Smooth muscle cell (in vitro differentiated cells): ENCODE data around the gene C1QTNF6. TPM values are rescaled to one million over a fixed set of nuclear protein-coding genes. Genes with fewer than 3 reads are reported as not detected.

ENCODE experiments used
- DNase-seq: peaks from one replicate; lab custom pipeline; 2025; ENCODE audit not compliant: unreplicated experiment; lab: John Stamatoyannopoulos, UW
- H2AFZ ChIP-seq: fragments of 200-600 bp; sonication (generic); 2 replicates; pipeline ENCODE4 v1.6.0; 2016; ENCODE audit warnings: antibody characterized with exemption, low read depth, mild to moderate bottlenecking
- H3F3A ChIP-seq: fragments of 200-600 bp; sonication (generic); 2 replicates; pipeline ENCODE4 v1.6.0; 2017; ENCODE audit warnings: antibody characterized with exemption, low read depth
- H3K27ac ChIP-seq: fragments of 200-600 bp; sonication (generic); 2 replicates; pipeline ENCODE4 v1.5.1; 2016; ENCODE audit warnings: low read depth, mild to moderate bottlenecking
- H3K27me3 ChIP-seq: fragments of 200-600 bp; sonication (generic); 2 replicates; pipeline ENCODE4 v1.6.1; 2016; ENCODE audit warnings: low read depth, mild to moderate bottlenecking
- H3K36me3 ChIP-seq: fragments of 200-600 bp; sonication (generic); 2 replicates; pipeline ENCODE4 v1.5.1; 2016; ENCODE audit warnings: low read depth
- H3K4me1 ChIP-seq: fragments of 200-600 bp; sonication (generic); 2 replicates; pipeline ENCODE4 v1.5.1; 2016; ENCODE audit warnings: low read depth
- H3K4me2 ChIP-seq: fragments of 200-600 bp; sonication (generic); 2 replicates; pipeline ENCODE4 v1.6.0; 2016; ENCODE audit warnings: mild to moderate bottlenecking
- H3K4me3 ChIP-seq: fragments of 200-600 bp; sonication (generic); 2 replicates; pipeline ENCODE4 v1.5.1; 2016; ENCODE audit warnings: mild to moderate bottlenecking
- H3K79me2 ChIP-seq: fragments of 200-600 bp; sonication (generic); 2 replicates; pipeline ENCODE4 v1.6.0; 2016; ENCODE audit warnings: low read depth, mild to moderate bottlenecking
- H3K9ac ChIP-seq: fragments of 200-600 bp; sonication (generic); 2 replicates; pipeline ENCODE4 v1.6.0; 2016; ENCODE audit warnings: low read depth
- H3K9me3 ChIP-seq: fragments of 200-600 bp; sonication (generic); replicated peaks from 2 replicates; pipeline ENCODE4 v1.5.1; 2016; ENCODE audit warnings: low read depth
- H4K20me1 ChIP-seq: fragments of 200-600 bp; sonication (generic); 2 replicates; pipeline ENCODE4 v1.6.0; 2016; ENCODE audit warnings: low read depth
- WGBS: methylation state at CpG from one replicate; pipeline ENCODE4 v1.1.7; 2016; ENCODE audit warnings: low lambda C conversion rate; 5-methylcytosine and 5-hydroxymethylcytosine counted together
- polyA plus RNA-seq: library from polyadenylated mRNA; unstranded; fragments of >200 nt; fragmentation: Nextera tagmentation; extraction: Ambion mirVana; gene quantifications from 2 replicates; pipeline ENCODE4 v1.2.1, GENCODE V29; 2016
- total RNA-seq: library from RNA; depleted of rRNA; stranded (reverse); fragments of >200 nt; gene quantifications from 2 replicates; pipeline ENCODE4 v1.2.3, GENCODE V29; 2014
- TF ChIP-seq, protein P1 (sequence below): fragments of 200-600 bp; sonication (generic); IDR thresholded peaks from 2 replicates; pipeline ENCODE4 v1.5.1; 2017; ENCODE audit warnings: borderline replicate concordance, mild to moderate bottlenecking, antibody characterized with exemption; ENCODE audit not compliant: insufficient read depth, poor library complexity, severe bottlenecking

Gene C1QTNF6
- total and polyA plus RNA-seq, 2 experiments from 2014 or later = 14.3 to 26.8 TPM

DNA sequence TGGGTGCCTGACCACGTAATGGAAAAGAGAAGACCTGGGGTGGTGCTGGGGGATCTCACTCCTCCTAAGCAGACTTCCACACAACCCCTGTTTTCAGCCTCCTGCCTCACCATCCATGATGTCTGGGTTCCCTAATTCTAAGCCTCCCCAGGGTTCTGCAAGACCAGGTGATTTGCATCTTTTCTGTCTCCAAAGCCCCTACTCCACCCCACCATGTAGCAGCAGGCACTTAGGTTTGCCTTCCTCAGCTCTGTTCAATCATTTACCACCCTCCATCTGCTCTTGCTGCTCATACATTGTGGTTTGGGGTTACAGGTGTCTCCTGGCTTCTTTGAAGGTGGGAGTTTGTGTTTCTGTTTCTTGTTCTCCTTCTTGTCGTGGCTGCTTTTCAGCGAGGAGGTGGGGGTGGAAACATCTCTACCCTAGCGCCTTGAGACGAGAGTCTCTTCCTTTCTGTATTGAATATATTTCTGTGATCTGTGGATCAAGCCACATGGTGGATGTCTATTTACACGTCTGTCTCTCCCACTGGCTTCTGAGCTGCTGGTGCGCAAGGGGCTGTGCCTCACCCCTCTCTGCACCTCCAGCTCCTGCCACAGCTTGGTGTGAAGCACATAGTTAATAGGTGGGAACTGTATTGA, 30.8 kb upstream of the C1QTNF6 start:
- no peaks in the 10 kb centered on the region for H3K9me3 ChIP-seq
- H3K9ac ChIP-seq = no peak overlapping the region
- H3K4me1 ChIP-seq = no peaks in the 10 kb centered on the region
- H3F3A ChIP-seq = no peaks in the 10 kb centered on the region
- H3K79me2 ChIP-seq = no peaks in the 10 kb centered on the region
- no peaks in the 10 kb centered on the region for H3K36me3 ChIP-seq
- H3K27ac ChIP-seq = no peak overlapping the region
- no peak overlapping the region for H3K4me2 ChIP-seq
- no peak for DNase-seq
- TF ChIP-seq, protein P1, sequence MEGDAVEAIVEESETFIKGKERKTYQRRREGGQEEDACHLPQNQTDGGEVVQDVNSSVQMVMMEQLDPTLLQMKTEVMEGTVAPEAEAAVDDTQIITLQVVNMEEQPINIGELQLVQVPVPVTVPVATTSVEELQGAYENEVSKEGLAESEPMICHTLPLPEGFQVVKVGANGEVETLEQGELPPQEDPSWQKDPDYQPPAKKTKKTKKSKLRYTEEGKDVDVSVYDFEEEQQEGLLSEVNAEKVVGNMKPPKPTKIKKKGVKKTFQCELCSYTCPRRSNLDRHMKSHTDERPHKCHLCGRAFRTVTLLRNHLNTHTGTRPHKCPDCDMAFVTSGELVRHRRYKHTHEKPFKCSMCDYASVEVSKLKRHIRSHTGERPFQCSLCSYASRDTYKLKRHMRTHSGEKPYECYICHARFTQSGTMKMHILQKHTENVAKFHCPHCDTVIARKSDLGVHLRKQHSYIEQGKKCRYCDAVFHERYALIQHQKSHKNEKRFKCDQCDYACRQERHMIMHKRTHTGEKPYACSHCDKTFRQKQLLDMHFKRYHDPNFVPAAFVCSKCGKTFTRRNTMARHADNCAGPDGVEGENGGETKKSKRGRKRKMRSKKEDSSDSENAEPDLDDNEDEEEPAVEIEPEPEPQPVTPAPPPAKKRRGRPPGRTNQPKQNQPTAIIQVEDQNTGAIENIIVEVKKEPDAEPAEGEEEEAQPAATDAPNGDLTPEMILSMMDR = no peak
- peaks cover 4% of the 10 kb centered on the region for H3K27me3 ChIP-seq
- no peak overlapping the region for H2AFZ ChIP-seq
- no peaks in the 10 kb centered on the region for H4K20me1 ChIP-seq
- no peak overlapping the region for H3K4me3 ChIP-seq
- WGBS = 88% methylated on average over 7 of the region's 7 CpGs

DNA sequence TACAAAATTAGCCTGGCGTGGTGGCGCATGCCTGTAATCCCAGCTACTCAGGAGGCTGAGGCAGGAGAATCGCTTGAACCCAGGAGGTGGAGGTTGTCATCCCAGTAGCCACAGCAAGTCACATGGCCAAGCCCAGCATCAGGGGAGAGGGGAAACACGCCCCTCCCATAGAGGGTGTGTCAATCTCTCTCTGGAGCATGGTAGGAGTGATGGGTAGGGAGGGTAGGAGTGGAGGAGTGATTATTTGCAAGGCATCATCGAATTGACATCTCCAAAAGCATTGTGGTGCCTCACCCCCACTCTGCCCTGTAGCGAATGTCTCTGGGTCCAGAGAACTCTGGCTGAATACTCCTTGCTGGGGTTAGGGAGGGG, 30.3 kb upstream of the C1QTNF6 start:
- no peaks in the 10 kb centered on the region for H3F3A ChIP-seq
- H3K9ac ChIP-seq = no peak overlapping the region
- no peaks in the 10 kb centered on the region for H3K36me3 ChIP-seq
- no peaks in the 10 kb centered on the region for H3K9me3 ChIP-seq
- no peaks in the 10 kb centered on the region for H4K20me1 ChIP-seq
- H3K27ac ChIP-seq = no peak overlapping the region
- no peak for DNase-seq
- no peak overlapping the region for H3K4me3 ChIP-seq
- H2AFZ ChIP-seq = no peak overlapping the region
- no peak overlapping the region for H3K4me2 ChIP-seq
- H3K4me1 ChIP-seq = no peaks in the 10 kb centered on the region
- whole genome bisulfite sequencing = 88% methylated on average over 6 of the region's 6 CpGs
- H3K27me3 ChIP-seq = peaks cover 4% of the 10 kb centered on the region
- TF ChIP-seq, protein P1 = no peak
- no peaks in the 10 kb centered on the region for H3K79me2 ChIP-seq

DNA sequence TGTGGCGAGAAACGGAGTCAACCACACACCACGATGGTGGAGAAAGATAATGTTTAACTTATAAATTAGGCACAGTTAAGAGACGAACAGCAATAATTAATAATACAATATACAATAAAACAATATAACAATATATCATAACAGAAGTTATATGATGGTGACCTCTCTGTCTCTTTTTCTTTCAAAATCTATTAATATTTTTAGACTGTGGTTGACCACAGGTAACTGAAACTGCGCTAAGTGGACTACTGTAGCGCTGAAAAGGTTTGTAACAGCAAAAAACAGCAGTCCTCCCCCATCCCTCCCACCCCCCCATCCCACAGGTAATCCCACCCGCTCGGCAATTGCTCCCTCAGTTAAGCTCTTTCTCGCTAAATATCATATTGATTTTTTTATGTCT, 27.8 kb upstream of the C1QTNF6 start:
- Histone ChIP-seq H3K27ac (no peak overlapping the region), H3K27me3 (peaks cover 4% of the 10 kb centered on the region), H3K4me1 (no peaks in the 10 kb centered on the region), H3K36me3 (no peaks in the 10 kb centered on the region), H2AFZ (no peak overlapping the region), H4K20me1 (no peaks in the 10 kb centered on the region), H3K79me2 (no peaks in the 10 kb centered on the region), H3K9me3 (no peaks in the 10 kb centered on the region), H3F3A (no peaks in the 10 kb centered on the region), H3K4me2 (no peak overlapping the region), H3K4me3 (no peak overlapping the region), H3K9ac (no peak overlapping the region)
- 92% methylated on average over 7 of the region's 9 CpGs for WGBS
- DNase-seq = no peak
- TF ChIP-seq, protein P1 = no peak

DNA sequence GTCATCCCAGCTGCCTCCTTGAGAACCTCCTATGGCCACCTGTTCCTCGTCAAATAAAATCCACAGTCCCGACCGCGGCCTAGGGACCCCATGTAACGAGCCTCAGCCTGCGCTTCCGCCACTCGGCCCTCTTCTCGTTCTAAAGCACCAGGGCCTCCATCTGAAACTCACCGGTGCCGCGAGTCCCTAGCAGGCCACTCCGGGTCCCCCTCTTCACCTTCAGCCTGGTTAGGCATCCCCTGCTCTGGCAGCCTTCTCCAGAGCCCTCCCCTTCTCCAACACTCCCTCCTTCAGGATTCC, 26.6 kb upstream of the C1QTNF6 start:
- Histone ChIP-seq H4K20me1 (no peaks in the 10 kb centered on the region), H3K79me2 (no peaks in the 10 kb centered on the region), H3K27ac (no peak overlapping the region), H3K4me3 (no peak overlapping the region), H3K4me1 (no peaks in the 10 kb centered on the region), H3K9ac (no peak overlapping the region), H2AFZ (no peak overlapping the region), H3K4me2 (no peak overlapping the region), H3K9me3 (no peaks in the 10 kb centered on the region), H3F3A (no peaks in the 10 kb centered on the region), H3K27me3 (peaks cover 2% of the 10 kb centered on the region), H3K36me3 (no peaks in the 10 kb centered on the region)
- WGBS = 89% methylated on average over 13 of the region's 13 CpGs
- DNase-seq = no peak
- TF ChIP-seq, protein P1 = no peak
